Adipose tissue (tissue), 3 donors: ENCODE results near the gene MLPH. TPM values are rescaled to one million over a fixed set of nuclear protein-coding genes. Genes with fewer than 3 reads are reported as not detected.

Source experiments
- H3K27ac ChIP-seq: one replicate; pipeline ENCODE4 v1.5.1; 2013; ENCODE audit warnings: low read depth, low read length
- WGBS, 3 donors: extraction: QIAGEN DNeasy Blood & Tissue Kit; methylation state at CpG; one replicate each; pipeline ENCODE4 v1.1.7; 2013; 5-methylcytosine and 5-hydroxymethylcytosine counted together
- polyA plus RNA-seq, 3 donors: library from polyadenylated mRNA; stranded (reverse); fragments of 200-250 nt; gene quantifications; one replicate each; pipeline ENCODE4 v1.2.3, GENCODE V29; 2013
- donor health status: healthy with polysubstance abuse.
- donor health status: Bipolar disorder and iron deficiency.
- donor health status: healthy.

MLPH gene
- polyA plus RNA-seq, 3 donors = 9.5 to 15.0 (median 14.4) TPM

GRCh38 chr2:237509905-237510304 lies 22.9 kb downstream of the MLPH start:
- 37 to 72% (median 69%) methylated on average over 7 of the region's 7 CpGs for WGBS, 3 donors
- no peak overlapping the region for H3K27ac ChIP-seq

DNA sequence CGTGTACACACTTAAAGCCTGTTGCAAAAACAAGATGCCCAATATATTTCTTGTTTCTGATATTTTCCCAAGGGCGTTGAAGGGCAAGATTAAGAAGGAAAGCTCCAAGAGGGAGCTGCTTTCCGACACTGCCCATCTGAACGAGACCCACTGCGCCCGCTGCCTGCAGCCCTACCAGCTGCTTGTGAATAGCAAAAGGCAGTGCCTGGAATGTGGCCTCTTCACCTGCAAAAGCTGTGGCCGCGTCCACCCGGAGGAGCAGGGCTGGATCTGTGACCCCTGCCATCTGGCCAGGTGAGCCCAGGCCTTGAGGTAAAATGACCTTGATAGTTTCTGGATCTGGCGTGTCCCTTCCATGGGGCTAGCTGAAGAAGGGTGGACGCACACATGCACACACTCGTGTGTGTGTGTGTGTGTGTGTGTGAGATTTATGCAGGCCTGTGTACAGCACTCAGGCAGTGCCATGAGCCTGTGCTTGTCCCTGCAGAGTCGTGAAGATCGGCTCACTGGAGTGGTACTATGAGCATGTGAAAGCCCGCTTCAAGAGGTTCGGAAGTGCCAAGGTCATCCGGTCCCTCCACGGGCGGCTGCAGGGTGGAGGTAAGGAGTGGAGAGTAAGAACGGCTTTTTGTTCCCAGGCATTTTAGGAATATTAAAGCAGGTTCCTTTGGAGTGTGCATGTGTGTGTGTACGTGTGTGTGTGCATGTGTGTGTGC lies 23.6 kb downstream of the MLPH start:
- 79 to 90% (median 90%) methylated on average over 21 of the region's 21 CpGs for WGBS, 3 donors
- H3K27ac ChIP-seq = no peak overlapping the region

DNA sequence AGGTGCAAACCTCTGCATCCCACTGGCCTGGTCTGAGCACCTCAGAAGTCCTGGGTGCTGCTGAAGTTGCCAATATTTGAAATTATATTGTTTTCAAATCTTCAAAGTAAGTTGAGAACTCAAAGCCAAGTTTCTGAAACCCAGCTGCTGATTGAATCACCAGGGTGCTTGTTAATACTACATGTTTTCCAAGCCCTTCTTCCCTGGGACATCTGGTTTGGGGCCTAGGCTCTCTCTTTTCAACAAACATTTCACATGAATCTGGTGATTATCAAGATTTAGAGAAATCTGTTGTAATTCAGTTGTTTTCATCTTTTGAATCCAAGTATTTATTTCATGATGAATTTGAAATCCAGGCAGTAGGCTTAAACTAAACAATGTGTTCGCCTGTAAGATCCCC lies 24.4 kb downstream of the MLPH start:
- 78 to 87% (median 84%) methylated on average over 1 of the region's 1 CpG for WGBS, 3 donors
- no peak overlapping the region for H3K27ac ChIP-seq

GRCh38 chr2:237511885-237512405 lies 24.9 kb downstream of the MLPH start:
- 86 to 92% (median 90%) methylated on average over 17 of the region's 17 CpGs for WGBS, 3 donors

GRCh38 chr2:237512774-237513466 lies 25.9 kb downstream of the MLPH start:
- WGBS, 3 donors = 27 to 44% (median 40%) methylated on average over 14 of the region's 14 CpGs
- H3K27ac ChIP-seq = no peak overlapping the region

More at GRCh38 chr2:237511885-237512405, 24.9 kb downstream of the MLPH start:
- no peak overlapping the region for H3K27ac ChIP-seq

- WGBS, 3 donors = 79 to 86% (median 84%) methylated on average over 9 of the region's 9 CpGs
- H3K27ac ChIP-seq = no peak overlapping the region
Observed at GRCh38 chr2:237513693-237514092, 26.6 kb downstream of the MLPH start.

- no peak overlapping the region for H3K27ac ChIP-seq
Observed at GRCh38 chr2:237514474-237515130, 27.6 kb downstream of the MLPH start.

GRCh38 chr2:237515166-237515565 lies 28.1 kb downstream of the MLPH start:
- H3K27ac ChIP-seq = no peak overlapping the region
- 84 to 89% (median 89%) methylated on average over 16 of the region's 16 CpGs for WGBS, 3 donors

More at GRCh38 chr2:237514474-237515130, 27.6 kb downstream of the MLPH start:
- WGBS, 3 donors = 84 to 91% (median 87%) methylated on average over 6 of the region's 6 CpGs

DNA sequence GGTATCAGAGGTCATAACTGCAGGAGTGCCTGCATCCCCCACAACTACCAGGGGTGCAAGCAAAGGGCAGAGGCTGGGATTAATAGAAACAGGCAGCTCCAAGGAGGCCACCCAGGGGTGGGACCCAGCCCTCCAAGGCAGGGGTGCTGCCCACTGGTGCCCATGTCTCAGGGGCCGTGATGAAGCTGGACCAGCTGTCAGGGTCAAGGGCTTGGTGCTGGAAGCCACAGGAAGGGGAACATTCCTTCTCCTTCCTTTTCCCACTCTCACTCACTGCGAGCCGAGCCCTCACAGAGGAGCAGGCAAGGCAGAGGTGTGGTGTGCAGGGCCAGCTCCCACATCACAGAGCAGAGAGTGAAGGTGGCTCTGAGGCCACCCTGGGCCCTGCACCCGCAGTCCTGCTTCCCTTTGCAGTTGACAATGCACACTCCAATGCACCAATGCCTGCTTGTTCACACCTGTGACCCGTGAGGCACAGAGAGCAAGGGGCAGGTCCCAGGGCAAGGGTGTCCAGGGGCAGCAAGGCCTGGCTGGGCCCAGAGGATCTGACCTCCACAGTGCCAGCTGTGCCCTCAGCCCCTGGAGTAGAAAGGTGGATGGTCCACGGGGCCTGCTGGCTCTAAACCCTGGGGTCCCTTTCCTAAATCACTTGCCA lies 28.7 kb downstream of the MLPH start:
- H3K27ac ChIP-seq = no peak overlapping the region
- WGBS, 3 donors = 86 to 89% (median 87%) methylated on average over 6 of the region's 6 CpGs

DNA sequence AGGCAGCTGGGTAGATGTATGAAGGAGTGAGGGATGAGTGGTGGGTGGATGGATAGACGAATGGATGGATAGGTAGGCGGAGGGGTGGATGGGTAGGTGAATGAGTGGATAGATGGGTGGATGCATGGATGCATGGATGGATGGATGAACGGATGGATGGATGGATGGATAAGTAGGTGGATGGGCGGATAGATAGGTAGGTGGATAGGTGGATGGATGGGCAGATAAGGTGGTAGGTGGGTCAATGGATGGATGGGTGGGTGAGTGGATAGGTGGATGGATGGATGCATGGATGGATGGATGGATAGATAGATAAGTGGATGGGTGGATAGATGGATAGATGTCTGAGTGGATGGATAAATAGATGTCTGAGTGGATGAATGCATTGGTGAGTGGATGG lies 30.1 kb downstream of the MLPH start:
- 53 to 95% (median 94%) methylated on average over 4 of the region's 4 CpGs for WGBS, 3 donors

GRCh38 chr2:237517990-237518389 lies 30.9 kb downstream of the MLPH start:
- H3K27ac ChIP-seq = no peak overlapping the region
- 82 to 100% (median 83%) methylated on average over 1 of the region's 1 CpG for WGBS, 3 donors

More for the DNA sequence above, 30.1 kb downstream of the MLPH start:
- H3K27ac ChIP-seq = no peak overlapping the region

GRCh38 chr2:237519506-237520245 lies 32.6 kb downstream of the MLPH start:
- H3K27ac ChIP-seq = no peak overlapping the region
- 73 to 83% (median 77%) methylated on average over 14 of the region's 14 CpGs for WGBS, 3 donors

DNA sequence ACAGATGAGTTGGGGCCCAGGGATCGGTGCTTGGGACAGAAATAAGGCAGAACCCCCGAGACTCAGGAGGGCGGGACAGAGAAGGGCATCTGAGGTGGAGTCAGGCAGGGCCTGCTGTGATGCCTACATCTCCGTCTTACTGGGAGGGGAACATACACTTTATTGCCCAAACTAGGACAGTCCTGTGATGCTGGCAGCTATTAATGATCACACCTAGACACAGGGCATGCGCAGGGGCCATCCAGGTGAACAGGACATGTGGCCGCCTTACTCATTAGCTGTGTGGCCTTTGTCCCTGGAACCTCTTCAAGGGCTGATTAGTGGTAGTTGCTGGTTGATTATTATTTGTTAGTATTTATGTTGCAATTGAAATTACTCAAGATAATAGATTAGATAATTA lies 33.2 kb downstream of the MLPH start:
- whole genome bisulfite sequencing, 3 donors = 88 to 96% (median 93%) methylated on average over 6 of the region's 6 CpGs
- H3K27ac ChIP-seq = no peak overlapping the region

DNA sequence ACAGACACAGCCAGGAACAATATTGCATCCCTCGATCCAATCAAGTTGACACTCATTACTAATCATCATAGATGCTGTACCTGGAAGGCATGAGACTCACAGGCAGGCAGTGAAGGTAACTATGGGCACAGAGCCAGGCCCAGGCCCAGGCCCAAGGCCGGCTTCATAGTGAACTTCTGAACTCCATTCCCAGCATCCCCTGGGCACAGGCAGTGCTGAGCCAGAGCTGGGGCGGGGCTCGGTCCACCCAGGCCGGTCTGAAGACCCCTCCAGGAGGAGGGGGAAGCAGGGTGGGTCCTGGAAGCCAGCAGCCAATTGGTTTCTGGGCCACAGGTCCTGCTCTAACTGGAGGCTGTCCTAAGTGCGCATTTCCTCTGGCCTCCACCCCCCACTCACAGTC lies 37.6 kb downstream of the MLPH start:
- 43 to 69% (median 64%) methylated on average over 4 to 6 of the region's 6 CpGs for WGBS, 3 donors
- H3K27ac ChIP-seq = no peak overlapping the region

DNA sequence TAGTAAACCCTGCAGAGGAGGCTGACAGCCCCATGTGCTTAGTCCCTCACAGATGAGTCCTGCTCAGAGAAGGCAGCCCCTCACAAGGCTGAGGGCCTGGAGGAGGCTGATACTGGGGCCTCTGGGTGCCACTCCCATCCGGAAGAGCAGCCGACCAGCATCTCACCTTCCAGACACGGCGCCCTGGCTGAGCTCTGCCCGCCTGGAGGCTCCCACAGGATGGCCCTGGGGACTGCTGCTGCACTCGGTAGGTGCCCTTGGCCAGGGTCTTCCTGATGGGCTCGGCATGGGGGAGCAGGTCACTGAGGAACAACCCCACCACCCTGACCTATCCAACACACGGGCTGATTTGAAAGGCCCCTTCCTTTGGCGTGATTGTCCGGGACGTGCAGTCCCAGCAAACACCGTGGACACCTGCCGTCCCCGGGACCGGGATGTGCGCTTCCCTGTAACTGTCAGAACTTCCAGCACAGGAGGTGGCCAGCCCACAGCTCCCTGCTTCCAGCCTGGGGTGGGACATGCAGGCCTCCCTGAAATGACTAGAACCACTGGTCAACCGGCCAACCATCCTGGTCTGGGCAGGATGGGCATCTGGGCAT lies 38.6 kb downstream of the MLPH start:
- WGBS, 3 donors = 91 to 94% (median 92%) methylated on average over 17 of the region's 17 CpGs
- H3K27ac ChIP-seq = no peak overlapping the region

DNA sequence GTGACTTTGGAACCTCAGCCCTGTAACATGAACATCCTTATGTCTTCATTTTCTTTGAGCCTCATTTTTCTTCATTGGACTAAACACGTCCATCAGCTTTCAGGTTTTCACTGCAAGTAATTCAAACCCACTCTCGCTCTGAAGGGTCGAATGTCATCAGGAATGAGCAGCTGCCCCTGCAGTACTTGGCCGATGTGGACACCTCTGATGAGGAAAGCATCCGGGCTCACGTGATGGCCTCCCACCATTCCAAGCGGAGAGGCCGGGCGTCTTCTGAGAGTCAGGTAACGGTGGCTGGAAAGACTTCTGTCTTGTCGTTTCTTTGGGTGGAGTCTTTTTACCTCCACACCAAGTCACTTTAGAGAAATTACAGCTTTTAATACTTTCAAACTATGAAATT lies 40.2 kb downstream of the MLPH start:
- H3K27ac ChIP-seq = no peak overlapping the region
- 90 to 94% (median 90%) methylated on average over 11 of the region's 11 CpGs for WGBS, 3 donors

GRCh38 chr2:237527766-237528165 lies 40.7 kb downstream of the MLPH start:
- WGBS, 3 donors = 91 to 97% (median 97%) methylated on average over 5 of the region's 5 CpGs
- H3K27ac ChIP-seq = no peak overlapping the region
